IPS-15b (cell line): ENCODE measurements around the gene ANXA3.
"Not testable (repeated sequence)": the region's sequence is repeated elsewhere in the genome, so short reads cannot be mapped to it uniquely, and the experiment has no call there.

Source experiments
- H3K27me3 ChIP-seq: one replicate; pipeline ENCODE4 v1.6.1; 2013; ENCODE audit warnings: low read length; ENCODE audit not compliant: control insufficient read depth, insufficient read depth
- H3K36me3 ChIP-seq: one replicate; pipeline ENCODE4 v1.6.1; 2013; ENCODE audit warnings: low read length; ENCODE audit not compliant: control insufficient read depth, insufficient read depth
- H3K4me1 ChIP-seq: one replicate; pipeline ENCODE4 v1.6.1; 2013; ENCODE audit warnings: mild to moderate bottlenecking, low read length; ENCODE audit not compliant: control insufficient read depth, insufficient read depth
- H3K4me3 ChIP-seq: one replicate; pipeline ENCODE4 v1.5.1; 2013; ENCODE audit warnings: low read depth, low read length
- H3K9ac ChIP-seq: one replicate; pipeline ENCODE4 v1.6.1; 2013; ENCODE audit warnings: low read depth, mild to moderate bottlenecking, low read length
- H3K9me3 ChIP-seq: one replicate; pipeline ENCODE4 v1.6.1; 2013; ENCODE audit warnings: mild to moderate bottlenecking, low read length; ENCODE audit not compliant: control insufficient read depth, insufficient read depth

ANXA3 gene

GRCh38 chr4:78585633-78586032 is 34.1 kb downstream of the ANXA3 start:
- Histone ChIP-seq H3K4me1 (no peaks in the 10 kb centered on the region), H3K4me3 (no peak overlapping the region), H3K27me3 (no peaks in the 10 kb centered on the region), H3K9me3 (no peaks in the 10 kb centered on the region), H3K36me3 (no peaks in the 10 kb centered on the region), H3K9ac (no peak overlapping the region)

- no peaks in the 10 kb centered on the region for H3K4me1 ChIP-seq
- H3K4me3 ChIP-seq, result no peak overlapping the region
- H3K27me3 ChIP-seq, result no peaks in the 10 kb centered on the region
- H3K36me3 ChIP-seq, result no peaks in the 10 kb centered on the region
- no peak overlapping the region for H3K9ac ChIP-seq
- no peaks in the 10 kb centered on the region for H3K9me3 ChIP-seq
These were observed 37.5 kb downstream of the ANXA3 start for GRCh38 chr4:78588894-78589545.

- no peaks in the 10 kb centered on the region for H3K27me3 ChIP-seq
- H3K4me1 ChIP-seq, result no peaks in the 10 kb centered on the region
- no peak overlapping the region for H3K4me3 ChIP-seq
- H3K9me3 ChIP-seq, result no peaks in the 10 kb centered on the region
- H3K36me3 ChIP-seq, result no peaks in the 10 kb centered on the region
- no peak overlapping the region for H3K9ac ChIP-seq
These were observed 39.8 kb downstream of the ANXA3 start for GRCh38 chr4:78591404-78591803.

- H3K4me1 ChIP-seq, result no peaks in the 10 kb centered on the region
- no peaks in the 10 kb centered on the region for H3K36me3 ChIP-seq
These were observed 40.7 kb downstream of the ANXA3 start for GRCh38 chr4:78592088-78592783.

GRCh38 chr4:78596111-78596742 is 44.7 kb downstream of the ANXA3 start:
- no peaks in the 10 kb centered on the region for H3K9me3 ChIP-seq
- H3K36me3 ChIP-seq, result no peaks in the 10 kb centered on the region
- no peaks in the 10 kb centered on the region for H3K27me3 ChIP-seq
- no peaks in the 10 kb centered on the region for H3K4me1 ChIP-seq
- H3K4me3 ChIP-seq, result no peak overlapping the region
- H3K9ac ChIP-seq, result no peak overlapping the region

More at GRCh38 chr4:78592088-78592783, 40.7 kb downstream of the ANXA3 start:
- Histone ChIP-seq H3K27me3 (no peaks in the 10 kb centered on the region), H3K9ac (no peak overlapping the region), H3K9me3 (no peaks in the 10 kb centered on the region), H3K4me3 (no peak overlapping the region)

GRCh38 chr4:78598431-78598830 is 46.9 kb downstream of the ANXA3 start:
- not testable (repeated sequence) for H3K9ac ChIP-seq, H3K4me3 ChIP-seq, H3K36me3 ChIP-seq, H3K9me3 ChIP-seq, H3K27me3 ChIP-seq, H3K4me1 ChIP-seq

- no peaks in the 10 kb centered on the region for H3K27me3 ChIP-seq
- no peaks in the 10 kb centered on the region for H3K36me3 ChIP-seq
- H3K4me3 ChIP-seq, result no peak overlapping the region
- H3K4me1 ChIP-seq, result no peaks in the 10 kb centered on the region
- H3K9ac ChIP-seq, result no peak overlapping the region
- no peaks in the 10 kb centered on the region for H3K9me3 ChIP-seq
These were observed 47.6 kb downstream of the ANXA3 start for GRCh38 chr4:78599147-78599546.

- Histone ChIP-seq H3K4me3 (no peak overlapping the region), H3K27me3 (no peaks in the 10 kb centered on the region), H3K9me3 (no peaks in the 10 kb centered on the region), H3K9ac (no peak overlapping the region), H3K36me3 (no peaks in the 10 kb centered on the region), H3K4me1 (no peaks in the 10 kb centered on the region)
These were observed 48.4 kb downstream of the ANXA3 start for GRCh38 chr4:78599931-78600375.

GRCh38 chr4:78601013-78601412 is 49.4 kb downstream of the ANXA3 start:
- Histone ChIP-seq H3K36me3 (no peaks in the 10 kb centered on the region), H3K9me3 (no peaks in the 10 kb centered on the region), H3K27me3 (no peaks in the 10 kb centered on the region), H3K9ac (no peak overlapping the region), H3K4me3 (no peak overlapping the region), H3K4me1 (no peaks in the 10 kb centered on the region)

GRCh38 chr4:78602334-78602733 is 50.8 kb downstream of the ANXA3 start:
- H3K9ac ChIP-seq, result no peak overlapping the region
- H3K9me3 ChIP-seq, result no peaks in the 10 kb centered on the region
- no peaks in the 10 kb centered on the region for H3K27me3 ChIP-seq
- no peak overlapping the region for H3K4me3 ChIP-seq
- no peaks in the 10 kb centered on the region for H3K4me1 ChIP-seq
- peaks cover 3% of the 10 kb centered on the region for H3K36me3 ChIP-seq

- Histone ChIP-seq H3K9me3 (no peaks in the 10 kb centered on the region), H3K4me1 (no peaks in the 10 kb centered on the region), H3K4me3 (no peak overlapping the region), H3K9ac (no peak overlapping the region), H3K36me3 (peaks cover 3% of the 10 kb centered on the region), H3K27me3 (no peaks in the 10 kb centered on the region)
These were observed 51.8 kb downstream of the ANXA3 start for GRCh38 chr4:78603384-78603783.

GRCh38 chr4:78604988-78605387 is 53.4 kb downstream of the ANXA3 start:
- peaks cover 3% of the 10 kb centered on the region for H3K36me3 ChIP-seq
- H3K4me1 ChIP-seq, result no peaks in the 10 kb centered on the region
- H3K9ac ChIP-seq, result no peak overlapping the region
- H3K9me3 ChIP-seq, result no peaks in the 10 kb centered on the region
- no peak overlapping the region for H3K4me3 ChIP-seq
- no peaks in the 10 kb centered on the region for H3K27me3 ChIP-seq
